CD8-positive, alpha-beta memory T cell (primary cell): ENCODE results near the gene IQSEC1. TPM values are rescaled to one million over a fixed set of nuclear protein-coding genes. Genes with fewer than 3 reads are reported as not detected.

Experiments used
- CTCF ChIA-PET: fragments of 350-600 bp; sonication (Branson Sonifier 250); formaldehyde crosslinking; loops from one replicate; lab custom pipeline; 2021; ENCODE audit warnings: antibody characterized with exemption; lab: Charles Lee
- POLR2A ChIA-PET: fragments of 350-600 bp; sonication (Branson Sonifier 250); formaldehyde crosslinking; loops from one replicate; lab custom pipeline; 2021; ENCODE audit warnings: antibody characterized with exemption; lab: Charles Lee
- DNase-seq, 5 donors: peaks; one replicate each; pipeline versions ENCODE4 v3.0.0 to v3.0.0-alpha.2; 2020 to 2022; ENCODE audit warnings: mixed read lengths in 1 of 5
- H3K27ac ChIP-seq: one replicate; pipeline ENCODE4 v1.7.0; 2013; ENCODE audit warnings: low read depth, mild to moderate bottlenecking, low read length, moderate library complexity
- H3K27me3 ChIP-seq: 2 replicates; pipeline ENCODE4 v1.7.0; 2013; ENCODE audit warnings: low read length, mild to moderate bottlenecking; ENCODE audit not compliant: insufficient read depth, poor library complexity, severe bottlenecking
- H3K36me3 ChIP-seq: 2 replicates; pipeline ENCODE4 v1.7.0; 2013; ENCODE audit warnings: mild to moderate bottlenecking, low read length, moderate library complexity; ENCODE audit not compliant: insufficient read depth
- H3K4me1 ChIP-seq: 2 replicates; pipeline ENCODE4 v1.7.0; 2013; ENCODE audit warnings: mild to moderate bottlenecking, low read length, moderate library complexity; ENCODE audit not compliant: insufficient read depth
- H3K4me3 ChIP-seq: 2 replicates; pipeline ENCODE4 v1.7.0; 2013; ENCODE audit warnings: mild to moderate bottlenecking, low read length
- H3K9me3 ChIP-seq: 2 replicates; pipeline ENCODE4 v1.7.0; 2013; ENCODE audit warnings: mild to moderate bottlenecking, low read length
- H3K27ac Mint-ChIP-seq, 8 donors: one replicate each; pipeline ENCODE4 v1.8.0; 2020 to 2021; ENCODE audit warnings: mixed read lengths in 8 of 8, mild to moderate bottlenecking in 6 of 8, inconsistent platforms in 3 of 8, moderate library complexity in 3 of 8
- H3K27me3 Mint-ChIP-seq, 2 donors: one replicate each; pipeline ENCODE4 v1.8.0; 2020 to 2021; ENCODE audit warnings: mixed read lengths in 2 of 2, mild to moderate bottlenecking in 1 of 2, moderate library complexity in 1 of 2
- H3K36me3 Mint-ChIP-seq, 3 donors: one replicate each; pipeline ENCODE4 v1.8.0; 2020 to 2021; ENCODE audit warnings: mixed read lengths in 3 of 3, inconsistent platforms in 1 of 3, mild to moderate bottlenecking in 1 of 3
- H3K4me1 Mint-ChIP-seq, 3 donors: one replicate each; pipeline ENCODE4 v1.8.0; 2020 to 2021; ENCODE audit warnings: mixed read lengths in 3 of 3, inconsistent platforms in 1 of 3, mild to moderate bottlenecking in 1 of 3
- H3K4me3 Mint-ChIP-seq, 7 donors: one replicate each; pipeline ENCODE4 v1.8.0; 2020 to 2021; ENCODE audit warnings: mixed read lengths in 7 of 7, mild to moderate bottlenecking in 6 of 7, moderate library complexity in 4 of 7, inconsistent platforms in 2 of 7
- H3K9me3 Mint-ChIP-seq, 5 donors: one replicate each; pipeline ENCODE4 v1.8.0; 2020 to 2022; ENCODE audit warnings: mixed read lengths in 5 of 5, mild to moderate bottlenecking in 3 of 5, moderate library complexity in 2 of 5, inconsistent platforms in 1 of 5
- polyA plus RNA-seq: library from polyadenylated mRNA; unstranded; fragments of 300-500 nt; fragmentation: Illumina TruSeq; gene quantifications from one replicate; pipeline ENCODE4 v1.2.3, GENCODE V29; 2021
- total RNA-seq, 2 experiments: library from RNA; stranded (reverse); gene quantifications; one replicate each; pipeline ENCODE4 v1.2.3, GENCODE V29; 2021

Gene IQSEC1
- total and polyA plus RNA-seq, 3 experiments from 2014 or later: 18.5 to 33.7 (median 19.8) TPM

GRCh38 chr3:12944849-12945248 is 128.4 kb downstream of the IQSEC1 start:
- Mint-ChIP-seq H3K9me3 (no peaks in the 10 kb centered on the region), H3K4me1 (peaks cover 38 to 47% (median 39%) of the 10 kb centered on the region in 3 donors), H3K27me3 (no peaks in the 10 kb centered on the region), H3K36me3 (peaks cover 0 to 37% (median 4%) of the 10 kb centered on the region in 3 donors), H3K27ac (peak overlapping the region in 2 of 8 donors; percentile 23 to 47), H3K4me3 (no peak overlapping the region)
- POLR2A ChIA-PET: no interaction called here
- H3K36me3 ChIP-seq: peaks cover 17% of the 10 kb centered on the region
- H3K9me3 ChIP-seq: no peaks in the 10 kb centered on the region
- no peak overlapping the region for H3K27ac ChIP-seq
- CTCF ChIA-PET: no interaction called here
- DNase-seq: no peak
- peaks cover 34% of the 10 kb centered on the region for H3K4me1 ChIP-seq
- H3K4me3 ChIP-seq: no peak overlapping the region
- no peaks in the 10 kb centered on the region for H3K27me3 ChIP-seq

GRCh38 chr3:12944413-12944812 is 128.8 kb downstream of the IQSEC1 start:
- H3K4me3 Mint-ChIP-seq: no peak overlapping the region
- no peak for DNase-seq
- peak overlapping the region in 4 of 8 donors; percentile 12 to 73 (median 35) for H3K27ac Mint-ChIP-seq
- peaks cover 4 to 41% (median 7%) of the 10 kb centered on the region in 3 donors for H3K36me3 Mint-ChIP-seq
- Histone ChIP-seq H3K9me3 (no peaks in the 10 kb centered on the region), H3K36me3 (peaks cover 22% of the 10 kb centered on the region), H3K4me1 (peaks cover 29% of the 10 kb centered on the region), H3K27ac (no peak overlapping the region), H3K4me3 (no peak overlapping the region), H3K27me3 (no peaks in the 10 kb centered on the region)
- no peaks in the 10 kb centered on the region for H3K27me3 Mint-ChIP-seq
- ChIA-PET CTCF (no interaction called here), POLR2A (no interaction called here)
- peaks cover 35 to 46% (median 39%) of the 10 kb centered on the region in 3 donors for H3K4me1 Mint-ChIP-seq
- no peaks in the 10 kb centered on the region for H3K9me3 Mint-ChIP-seq

GRCh38 chr3:12943124-12944021 is 129.9 kb downstream of the IQSEC1 start:
- ChIA-PET POLR2A (no interaction called here), CTCF (no interaction called here)
- no peaks in the 10 kb centered on the region for H3K9me3 ChIP-seq
- peak overlapping the region in 2 of 8 donors; percentile 44 to 57 for H3K27ac Mint-ChIP-seq
- peaks cover 22% of the 10 kb centered on the region for H3K36me3 ChIP-seq
- H3K4me3 Mint-ChIP-seq: no peak overlapping the region
- no peak overlapping the region for H3K27ac ChIP-seq
- no peaks in the 10 kb centered on the region for H3K27me3 ChIP-seq
- no peak overlapping the region for H3K4me3 ChIP-seq
- H3K4me1 Mint-ChIP-seq: peaks cover 25 to 37% (median 29%) of the 10 kb centered on the region in 3 donors
- H3K36me3 Mint-ChIP-seq: peaks cover 4 to 50% (median 9%) of the 10 kb centered on the region in 3 donors
- peaks cover 19% of the 10 kb centered on the region for H3K4me1 ChIP-seq
- H3K9me3 Mint-ChIP-seq: no peaks in the 10 kb centered on the region
- no peaks in the 10 kb centered on the region for H3K27me3 Mint-ChIP-seq
- DNase-seq: no peak

- H3K27me3 Mint-ChIP-seq: no peaks in the 10 kb centered on the region
- peaks cover under 1% of the 10 kb centered on the region for H3K4me1 ChIP-seq
- no peak overlapping the region for H3K27ac ChIP-seq
- no peak overlapping the region for H3K4me3 Mint-ChIP-seq
- H3K36me3 ChIP-seq: peaks cover 24% of the 10 kb centered on the region
- H3K9me3 Mint-ChIP-seq: no peaks in the 10 kb centered on the region
- POLR2A ChIA-PET: no interaction called here
- peak overlapping the region in 1 of 8 donors; percentile 72 for H3K27ac Mint-ChIP-seq
- no peak for DNase-seq
- H3K9me3 ChIP-seq: no peaks in the 10 kb centered on the region
- H3K4me3 ChIP-seq: no peak overlapping the region
- peaks cover 8 to 19% (median 11%) of the 10 kb centered on the region in 3 donors for H3K4me1 Mint-ChIP-seq
- CTCF ChIA-PET: no interaction called here
- H3K36me3 Mint-ChIP-seq: peaks cover 4 to 69% (median 9%) of the 10 kb centered on the region in 3 donors
- no peaks in the 10 kb centered on the region for H3K27me3 ChIP-seq
Observed at GRCh38 chr3:12941495-12942023, 131.7 kb downstream of the IQSEC1 start.

GRCh38 chr3:12940854-12941253 is 132.4 kb downstream of the IQSEC1 start:
- Histone ChIP-seq H3K4me3 (no peak overlapping the region), H3K4me1 (no peaks in the 10 kb centered on the region), H3K9me3 (no peaks in the 10 kb centered on the region), H3K27me3 (no peaks in the 10 kb centered on the region), H3K27ac (no peak overlapping the region), H3K36me3 (peaks cover 25% of the 10 kb centered on the region)
- POLR2A ChIA-PET: no interaction called here
- CTCF ChIA-PET: no interaction called here
- no peak for DNase-seq
- peaks cover 4 to 12% (median 6%) of the 10 kb centered on the region in 3 donors for H3K4me1 Mint-ChIP-seq
- H3K9me3 Mint-ChIP-seq: no peaks in the 10 kb centered on the region
- peak overlapping the region in 2 of 8 donors; percentile 12 to 44 for H3K27ac Mint-ChIP-seq
- no peaks in the 10 kb centered on the region for H3K27me3 Mint-ChIP-seq
- H3K36me3 Mint-ChIP-seq: peaks cover 4 to 72% (median 9%) of the 10 kb centered on the region in 3 donors
- H3K4me3 Mint-ChIP-seq: no peak overlapping the region

GRCh38 chr3:12939137-12939536 is 134.1 kb downstream of the IQSEC1 start:
- no peak for DNase-seq
- Histone ChIP-seq H3K4me1 (no peaks in the 10 kb centered on the region), H3K9me3 (no peaks in the 10 kb centered on the region), H3K36me3 (peaks cover 40% of the 10 kb centered on the region), H3K27ac (no peak overlapping the region), H3K27me3 (no peaks in the 10 kb centered on the region), H3K4me3 (no peak overlapping the region)
- ChIA-PET POLR2A (no interaction called here), CTCF (interaction anchor here (1.0 kb wide), 1 partner anchor 45 kb away, joined by 5 read pairs; no protein-coding TSS in a partner anchor)
- Mint-ChIP-seq H3K4me3 (no peak overlapping the region), H3K9me3 (no peaks in the 10 kb centered on the region), H3K4me1 (peaks cover 5 to 13% (median 11%) of the 10 kb centered on the region in 3 donors), H3K27ac (peak overlapping the region in 2 of 8 donors; percentile 63 to 87), H3K36me3 (peaks cover 4 to 86% (median 9%) of the 10 kb centered on the region in 3 donors), H3K27me3 (no peaks in the 10 kb centered on the region)

- Histone ChIP-seq H3K4me3 (no peak overlapping the region), H3K27me3 (no peaks in the 10 kb centered on the region), H3K27ac (no peak overlapping the region), H3K9me3 (no peaks in the 10 kb centered on the region), H3K4me1 (no peaks in the 10 kb centered on the region), H3K36me3 (peaks cover 48% of the 10 kb centered on the region)
- no peak for DNase-seq
- H3K4me1 Mint-ChIP-seq: peaks cover 8 to 17% (median 11%) of the 10 kb centered on the region in 3 donors
- H3K27ac Mint-ChIP-seq: no peak overlapping the region
- ChIA-PET POLR2A (no interaction called here), CTCF (interaction anchor here (1.0 kb wide), 1 partner anchor 46 kb away, joined by 5 read pairs; no protein-coding TSS in a partner anchor)
- H3K9me3 Mint-ChIP-seq: no peaks in the 10 kb centered on the region
- no peaks in the 10 kb centered on the region for H3K27me3 Mint-ChIP-seq
- H3K36me3 Mint-ChIP-seq: peaks cover 4 to 95% (median 11%) of the 10 kb centered on the region in 3 donors
- no peak overlapping the region for H3K4me3 Mint-ChIP-seq
Observed at GRCh38 chr3:12938258-12938711, 134.9 kb downstream of the IQSEC1 start.
